Measurements from ENCODE around the gene PLCB4.

Gene PLCB4

GRCh38 chr20:9071976-9072726 lies 3.3 kb downstream of the PLCB4 start:
- TF ChIP-seq CTCF (IDR thresholded peaks at IDR 0.05; ENCODE audit: low read length, missing control alignments) = no peak

GRCh38 chr20:9072861-9073500 lies 4.1 kb downstream of the PLCB4 start:
- DNase-seq (ENCODE audit: low read depth) = no peak
- no peak overlapping the region for H3K4me3 ChIP-seq (replicated peaks; ENCODE audit: low read depth, low read length)
- TF ChIP-seq CTCF (IDR thresholded peaks at IDR 0.05; ENCODE audit: low read length, missing control alignments) = no peak

More at GRCh38 chr20:9071976-9072726, 3.3 kb downstream of the PLCB4 start:
- DNase-seq (ENCODE audit: low read depth) = no peak
- no peak overlapping the region for H3K4me3 ChIP-seq (replicated peaks; ENCODE audit: low read depth, low read length)

- no peak for DNase-seq (ENCODE audit: low read depth)
- no peak overlapping the region for H3K4me3 ChIP-seq (replicated peaks; ENCODE audit: low read depth, low read length)
- TF ChIP-seq CTCF (IDR thresholded peaks at IDR 0.05; ENCODE audit: low read length, missing control alignments) = no peak
These were observed 6.6 kb downstream of the PLCB4 start for GRCh38 chr20:9075264-9076095.

- TF ChIP-seq CTCF (IDR thresholded peaks at IDR 0.05; ENCODE audit: low read length, missing control alignments) = no peak
- no peak for DNase-seq (ENCODE audit: low read depth)
- no peak overlapping the region for H3K4me3 ChIP-seq (replicated peaks; ENCODE audit: low read depth, low read length)
These were observed 7.6 kb downstream of the PLCB4 start for GRCh38 chr20:9076440-9076839.

GRCh38 chr20:9078826-9079731 lies 10.2 kb downstream of the PLCB4 start:
- DNase-seq (ENCODE audit: low read depth) = no peak
- no peak for TF ChIP-seq CTCF (IDR thresholded peaks at IDR 0.05; ENCODE audit: low read length, missing control alignments)
- no peak overlapping the region for H3K4me3 ChIP-seq (replicated peaks; ENCODE audit: low read depth, low read length)

GRCh38 chr20:9081423-9081966 lies 12.6 kb downstream of the PLCB4 start:
- TF ChIP-seq CTCF (IDR thresholded peaks at IDR 0.05; ENCODE audit: low read length, missing control alignments) = no peak
- DNase-seq (ENCODE audit: low read depth) = no peak
- H3K4me3 ChIP-seq (replicated peaks; ENCODE audit: low read depth, low read length) = no peak overlapping the region

Measured in fibroblast of pulmonary artery (primary cell).